IMR-90 (cell line): ENCODE results near the gene RYK. TPM values are rescaled to one million over a fixed set of nuclear protein-coding genes. Genes with fewer than 3 reads are reported as not detected.

Experiments
- ATAC-seq: fragments of 200-7000 bp; cut with Tn5 transposase; 2 replicates; pipeline ENCODE4 v1.9.1; 2020; ENCODE audit warnings: low read depth, mild to moderate bottlenecking, moderate library complexity
- BruUV-seq: library from RNA; stranded (reverse); fragments of 400-500 nt; replicated peaks from 2 replicates; lab custom pipeline; 2021; lab: Mats Ljungman, UMichigan
- CTCF ChIA-PET: fragments of 300-600 bp; formaldehyde crosslinking; extraction: SDS; loops from one replicate; lab custom pipeline; 2021; ENCODE audit warnings: antibody characterized with exemption; lab: Yijun Ruan, JAX
- POLR2A ChIA-PET: fragments of 300-600 bp; sonication (Branson Sonifier 250); formaldehyde crosslinking; loops from one replicate; lab custom pipeline; 2022; ENCODE audit warnings: antibody characterized with exemption; ENCODE audit not compliant: unreplicated experiment; lab: Charles Lee
- DNase-seq: peaks from one replicate; pipeline ENCODE4 v3.0.0; 2013
- H2AFZ ChIP-seq: replicated peaks from 2 replicates; pipeline ENCODE3; 2013; ENCODE audit warnings: low read length, mild to moderate bottlenecking; ENCODE audit not compliant: poor library complexity
- H2AK5ac ChIP-seq: 2 replicates; pipeline ENCODE4 v1.6.1; 2013; ENCODE audit warnings: low read depth, low read length, inconsistent platforms
- H2AK9ac ChIP-seq: replicated peaks from 2 replicates; pipeline ENCODE3; 2013; ENCODE audit warnings: mild to moderate bottlenecking, low read depth, low read length, moderate library complexity; ENCODE audit not compliant: poor library complexity
- H2BK120ac ChIP-seq: 2 replicates; pipeline ENCODE4 v1.6.1; 2013; ENCODE audit warnings: low read depth, low read length, inconsistent platforms
- H2BK15ac ChIP-seq: 3 replicates; pipeline ENCODE4 v1.6.1; 2013; ENCODE audit warnings: low read depth, low read length, inconsistent platforms
- H2BK20ac ChIP-seq: 2 replicates; pipeline ENCODE4 v1.6.1; 2013; ENCODE audit warnings: low read depth, mild to moderate bottlenecking, inconsistent platforms, low read length, moderate library complexity
- H2BK5ac ChIP-seq: 2 replicates; pipeline ENCODE4 v1.6.1; 2013; ENCODE audit warnings: mild to moderate bottlenecking, low read depth, low read length, inconsistent platforms; ENCODE audit not compliant: poor library complexity, severe bottlenecking
- H3K14ac ChIP-seq: replicated peaks from 2 replicates; pipeline ENCODE4 v1.6.1; 2013; ENCODE audit warnings: low read depth, low read length, inconsistent platforms
- H3K18ac ChIP-seq: 2 replicates; pipeline ENCODE4 v1.6.1; 2013; ENCODE audit warnings: low read depth, low read length, control low read depth
- H3K23ac ChIP-seq: 2 replicates; pipeline ENCODE4 v1.6.1; 2013; ENCODE audit warnings: low read depth, low read length, inconsistent platforms
- H3K27ac ChIP-seq: 2 replicates; pipeline ENCODE4 v1.5.1; 2013; ENCODE audit warnings: mild to moderate bottlenecking, control low read depth, low read length; ENCODE audit not compliant: insufficient read depth
- H3K27me3 ChIP-seq: 2 replicates; pipeline ENCODE4 v1.6.1; 2013; ENCODE audit warnings: low read length; ENCODE audit not compliant: control insufficient read depth, insufficient read depth
- H3K36me3 ChIP-seq: 2 replicates; pipeline ENCODE4 v1.6.1; 2013; ENCODE audit warnings: low read length, mixed read lengths; ENCODE audit not compliant: control insufficient read depth, insufficient read depth
- H3K4ac ChIP-seq: 2 replicates; pipeline ENCODE4 v1.6.1; 2013; ENCODE audit warnings: low read depth, low read length, inconsistent platforms
- H3K4me1 ChIP-seq: 2 replicates; pipeline ENCODE4 v1.6.1; 2013; ENCODE audit warnings: low read length, mixed read lengths; ENCODE audit not compliant: control insufficient read depth, insufficient read depth
- H3K4me2 ChIP-seq: 2 replicates; pipeline ENCODE4 v1.6.1; 2013; ENCODE audit warnings: low read depth, mild to moderate bottlenecking, control low read depth, low read length, moderate library complexity
- H3K4me3 ChIP-seq: 2 replicates; pipeline ENCODE4 v1.5.1; 2013; ENCODE audit warnings: low read depth, mild to moderate bottlenecking, control low read depth, low read length, moderate library complexity; ENCODE audit not compliant: insufficient read depth
- H3K56ac ChIP-seq: 2 replicates; pipeline ENCODE4 v1.6.1; 2013; ENCODE audit warnings: low read length, inconsistent platforms; ENCODE audit not compliant: insufficient read depth; ENCODE audit errors: extremely low read depth
- H3K79me1 ChIP-seq, 2 experiments: 2 replicates each; pipeline ENCODE4 v1.6.1; 2013; ENCODE audit warnings: low read length in 2 of 2, inconsistent platforms in 1 of 2, low read depth in 1 of 2
- H3K9ac ChIP-seq: 2 replicates; pipeline ENCODE4 v1.6.1; 2013; ENCODE audit warnings: low read depth, low read length, control low read depth
- H3K9me1 ChIP-seq: 2 replicates; pipeline ENCODE4 v1.6.1; 2013; ENCODE audit warnings: low read length, inconsistent platforms; ENCODE audit not compliant: insufficient read depth
- H3K9me3 ChIP-seq: 2 replicates; pipeline ENCODE4 v1.6.1; 2013; ENCODE audit warnings: low read length; ENCODE audit not compliant: control insufficient read depth, insufficient read depth
- H4K20me1 ChIP-seq: 2 replicates; pipeline ENCODE4 v1.6.1; 2013; ENCODE audit warnings: low read length, inconsistent platforms; ENCODE audit not compliant: insufficient read depth
- H4K5ac ChIP-seq: 2 replicates; pipeline ENCODE4 v1.6.1; 2013; ENCODE audit warnings: mild to moderate bottlenecking, low read depth, low read length, control low read depth
- H4K8ac ChIP-seq, 2 experiments: 2 replicates each; pipeline ENCODE4 v1.6.1; 2013; ENCODE audit warnings: low read depth in 2 of 2, low read length in 2 of 2, control low read depth in 1 of 2, inconsistent platforms in 1 of 2
- H4K91ac ChIP-seq: 2 replicates; pipeline ENCODE4 v1.6.1; 2013; ENCODE audit warnings: low read depth, low read length, inconsistent platforms; ENCODE audit not compliant: insufficient read depth
- BHLHE40 ChIP-seq: fragments of 150-350 bp; IDR thresholded peaks from 2 replicates; pipeline ENCODE4 v1.6.1; 2016; ENCODE audit warnings: mild to moderate bottlenecking, low read depth, low read length
- CEBPB ChIP-seq: IDR thresholded peaks from 2 replicates; pipeline ENCODE4 v1.6.1; 2012; ENCODE audit warnings: low read depth, low read length, improper control_type of control experiment
- CHD1 ChIP-seq: IDR thresholded peaks from 2 replicates; pipeline ENCODE4 v1.6.1; 2012; ENCODE audit warnings: low read depth, low read length, improper control_type of control experiment
- FOS ChIP-seq: fragments of 150-350 bp; IDR thresholded peaks from 2 replicates; pipeline ENCODE4 v1.6.1; 2016; ENCODE audit warnings: low read depth, low read length
- MAFK ChIP-seq: IDR thresholded peaks from 2 replicates; pipeline ENCODE4 v1.6.1; 2012; ENCODE audit warnings: low read depth, low read length, improper control_type of control experiment
- MXI1 ChIP-seq: IDR thresholded peaks from 2 replicates; pipeline ENCODE4 v1.6.1; 2012; ENCODE audit warnings: low read depth, mild to moderate bottlenecking, low read length, moderate library complexity, borderline replicate concordance
- NFE2L2 ChIP-seq: fragments of 150-350 bp; IDR thresholded peaks from 2 replicates; pipeline ENCODE4 v1.6.1; 2016; ENCODE audit warnings: low read depth, mild to moderate bottlenecking, low read length
- WGBS, 2 experiments: methylation state at CpG; one replicate each; pipeline versions ENCODE4 v1.1.5 to v1.1.7; 2013; ENCODE audit warnings: missing lambda C conversion rate in 2 of 2; ENCODE audit not compliant: insufficient read length in 1 of 2; ENCODE audit errors: extremely low coverage in 2 of 2; 5-methylcytosine and 5-hydroxymethylcytosine counted together
- dilution Hi-C: fragments of 300-500 bp; cut with HindIII; formaldehyde crosslinking; loops from one replicate; pipeline ENCODE4 v1.14.3; 2018; ENCODE audit warnings: low sequenced_read_pairs; ENCODE audit not compliant: unreplicated experiment
- in situ Hi-C: fragments of 300-500 bp; cut with MboI; formaldehyde crosslinking; loops from 3 replicates; pipeline ENCODE4 v1.14.3; 2019; ENCODE audit warnings: low sequenced_read_pairs, inconsistent platforms, mixed read lengths
- intact Hi-C: fragments of 100-400 bp; cut with micrococcal nuclease; formaldehyde crosslinking; loops from 2 replicates; pipeline ENCODE4 v1.10.0; 2022
- polyA plus RNA-seq, 3 experiments: library from polyadenylated mRNA; depleted of rRNA; stranded (reverse); fragments of >200 nt; gene quantifications; 2 replicates each; pipeline ENCODE4 v1.2.3, GENCODE V29; 2012; ENCODE audit warnings: low replicate concordance in 1 of 3
- total RNA-seq: library from RNA; depleted of rRNA; stranded (reverse); fragments of >200 nt; gene quantifications from 2 replicates; pipeline ENCODE4 v1.2.3, GENCODE V29; 2012

Gene RYK
- total and polyA plus RNA-seq, 2 of the 4 experiments (the other 2 are of a cell fraction), result 42.4 to 106 TPM

GRCh38 chr3:134222835-134223234, 27.8 kb downstream of the RYK start:
- no peak overlapping the region for H4K8ac ChIP-seq
- H3K9me1 ChIP-seq, result peaks cover 16% of the 10 kb centered on the region
- ChIA-PET CTCF (interaction anchor here (1.5 kb wide), 1 partner anchor 10 kb away, joined by 11 read pairs; no protein-coding TSS in a partner anchor), POLR2A (no interaction called here)
- WGBS, 2 experiments, result no CpG with 5 or more reads among the region's 2 CpGs
- TF ChIP-seq MXI1, result no peak
- no peak for TF ChIP-seq CHD1
- no peak for TF ChIP-seq MAFK
- TF ChIP-seq CEBPB, result no peak
- no peak for TF ChIP-seq BHLHE40
- TF ChIP-seq NFE2L2, result no peak
- TF ChIP-seq FOS, result no peak
- no peak overlapping the region for H3K18ac ChIP-seq
- H4K20me1 ChIP-seq, result peaks cover 47% of the 10 kb centered on the region
- H2AK9ac ChIP-seq, result no peak overlapping the region
- no peaks in the 10 kb centered on the region for H3K9me3 ChIP-seq
- H2AFZ ChIP-seq, result no peak overlapping the region
- no peaks in the 10 kb centered on the region for H3K27me3 ChIP-seq
- DNase-seq, result no peak
- no peak overlapping the region for H3K4me3 ChIP-seq
- H3K14ac ChIP-seq, result peak overlapping the region; percentile 64; the same call in 1 of the 2 replicates
- dilution Hi-C loops, result no loop called here
- no peak overlapping the region for H4K91ac ChIP-seq
- no peak overlapping the region for H2BK20ac ChIP-seq
- peaks cover 2% of the 10 kb centered on the region; the same call in 1 of the 2 replicates for H3K36me3 ChIP-seq
- H3K27ac ChIP-seq, result no peak overlapping the region
- in situ Hi-C loops, result no loop called here
- no peak; the same call in 1 of the 2 replicates for ATAC-seq
- no peak overlapping the region; the same call in 1 of the 2 replicates for H2BK120ac ChIP-seq
- peak overlapping the region; percentile 46; the same call in 1 of the 2 replicates for H3K4me2 ChIP-seq
- no TSS peak for BruUV-seq
- H3K4me1 ChIP-seq, result peaks cover 7% of the 10 kb centered on the region
- H3K23ac ChIP-seq, result 0 out of 2 replicates have a peak overlapping the region, but pooled peaks have one; percentile 3
- H3K9ac ChIP-seq, result no peak overlapping the region
- H2AK5ac ChIP-seq, result peak overlapping the region; percentile 56; the same call in 1 of the 2 replicates
- H2BK15ac ChIP-seq, result no peak overlapping the region
- intact Hi-C loops, result loop anchor here (2.0 kb wide), 1 partner anchor 76 kb away; no protein-coding TSS in a partner anchor
- H3K56ac ChIP-seq, result no peak overlapping the region
- H3K4ac ChIP-seq, result no peak overlapping the region
- H4K5ac ChIP-seq, result no peak overlapping the region
- no peak overlapping the region for H2BK5ac ChIP-seq
- H3K79me1 ChIP-seq, result peaks cover 22 to 66% of the 10 kb centered on the region in 2 experiments
